GM12875 (cell line): ENCODE results near the gene ESRRA.

ENCODE experiments used
- H3K4me3 ChIP-seq: one replicate; pipeline ENCODE4 v1.5.1; 2011; ENCODE audit warnings: low read depth, low read length, control low read depth
- TF ChIP-seq, protein P1 (sequence below): IDR thresholded peaks from 2 replicates; pipeline ENCODE4 v1.5.1; 2011; ENCODE audit warnings: low read depth, mild to moderate bottlenecking, control low read depth, inconsistent platforms, low read length, moderate library complexity, borderline replicate concordance; ENCODE audit not compliant: insufficient read depth

The ESRRA gene

DNA sequence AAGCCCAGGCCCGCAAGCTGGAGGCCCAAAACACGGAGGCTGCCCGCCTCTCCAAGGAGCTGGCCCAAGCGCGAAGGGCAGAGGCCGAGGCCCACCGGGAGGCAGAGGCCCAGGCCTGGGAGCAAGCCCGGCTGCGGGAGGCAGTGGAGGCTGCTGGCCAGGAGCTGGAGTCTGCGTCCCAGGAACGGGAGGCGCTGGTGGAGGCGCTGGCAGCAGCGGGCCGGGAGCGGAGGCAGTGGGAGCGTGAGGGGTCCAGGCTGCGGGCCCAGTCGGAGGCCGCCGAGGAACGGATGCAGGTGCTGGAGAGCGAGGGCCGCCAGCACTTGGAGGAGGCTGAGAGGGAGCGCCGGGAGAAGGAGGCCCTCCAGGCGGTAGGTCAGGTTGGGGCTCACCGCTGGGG is 39.5 kb downstream of the ESRRA start:
- TF ChIP-seq, protein P1, sequence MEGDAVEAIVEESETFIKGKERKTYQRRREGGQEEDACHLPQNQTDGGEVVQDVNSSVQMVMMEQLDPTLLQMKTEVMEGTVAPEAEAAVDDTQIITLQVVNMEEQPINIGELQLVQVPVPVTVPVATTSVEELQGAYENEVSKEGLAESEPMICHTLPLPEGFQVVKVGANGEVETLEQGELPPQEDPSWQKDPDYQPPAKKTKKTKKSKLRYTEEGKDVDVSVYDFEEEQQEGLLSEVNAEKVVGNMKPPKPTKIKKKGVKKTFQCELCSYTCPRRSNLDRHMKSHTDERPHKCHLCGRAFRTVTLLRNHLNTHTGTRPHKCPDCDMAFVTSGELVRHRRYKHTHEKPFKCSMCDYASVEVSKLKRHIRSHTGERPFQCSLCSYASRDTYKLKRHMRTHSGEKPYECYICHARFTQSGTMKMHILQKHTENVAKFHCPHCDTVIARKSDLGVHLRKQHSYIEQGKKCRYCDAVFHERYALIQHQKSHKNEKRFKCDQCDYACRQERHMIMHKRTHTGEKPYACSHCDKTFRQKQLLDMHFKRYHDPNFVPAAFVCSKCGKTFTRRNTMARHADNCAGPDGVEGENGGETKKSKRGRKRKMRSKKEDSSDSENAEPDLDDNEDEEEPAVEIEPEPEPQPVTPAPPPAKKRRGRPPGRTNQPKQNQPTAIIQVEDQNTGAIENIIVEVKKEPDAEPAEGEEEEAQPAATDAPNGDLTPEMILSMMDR: no peak

DNA sequence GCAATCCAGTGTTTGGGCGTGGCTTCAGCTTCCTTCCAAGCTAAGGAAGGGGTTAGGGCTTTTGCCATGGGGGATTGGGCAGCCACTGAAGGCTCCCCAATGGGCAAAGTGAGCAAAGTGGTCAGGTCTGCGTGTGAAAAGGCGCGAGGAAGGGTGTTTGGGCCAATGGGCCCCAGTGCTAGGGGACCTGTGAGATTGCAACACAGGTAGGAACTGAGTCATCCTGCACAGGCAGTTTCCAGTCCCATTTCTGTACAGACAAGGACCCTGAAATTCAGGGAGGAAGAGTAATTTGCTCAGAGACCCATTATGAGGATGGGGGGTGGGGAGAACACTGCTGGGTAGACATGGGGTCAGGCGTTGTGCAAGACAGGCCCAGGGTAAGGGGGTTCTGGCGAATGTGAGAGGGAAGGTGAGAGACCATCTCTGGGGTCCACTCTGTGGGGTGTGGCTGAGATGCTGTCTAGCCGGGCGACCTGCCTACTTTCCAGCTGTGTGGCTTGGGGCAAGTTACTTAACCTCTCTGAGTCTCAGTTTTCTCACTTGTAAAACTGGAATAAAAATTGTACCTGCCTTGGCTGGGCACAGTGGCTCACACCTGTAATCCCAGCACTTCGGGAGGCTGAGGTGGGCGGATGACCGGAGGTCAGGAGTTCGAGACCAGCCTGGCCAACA is 42.0 kb downstream of the ESRRA start:
- TF ChIP-seq, protein P1: no peak
- no peak overlapping the region for H3K4me3 ChIP-seq

More for the DNA sequence above, 39.5 kb downstream of the ESRRA start:
- H3K4me3 ChIP-seq: no peak overlapping the region

DNA sequence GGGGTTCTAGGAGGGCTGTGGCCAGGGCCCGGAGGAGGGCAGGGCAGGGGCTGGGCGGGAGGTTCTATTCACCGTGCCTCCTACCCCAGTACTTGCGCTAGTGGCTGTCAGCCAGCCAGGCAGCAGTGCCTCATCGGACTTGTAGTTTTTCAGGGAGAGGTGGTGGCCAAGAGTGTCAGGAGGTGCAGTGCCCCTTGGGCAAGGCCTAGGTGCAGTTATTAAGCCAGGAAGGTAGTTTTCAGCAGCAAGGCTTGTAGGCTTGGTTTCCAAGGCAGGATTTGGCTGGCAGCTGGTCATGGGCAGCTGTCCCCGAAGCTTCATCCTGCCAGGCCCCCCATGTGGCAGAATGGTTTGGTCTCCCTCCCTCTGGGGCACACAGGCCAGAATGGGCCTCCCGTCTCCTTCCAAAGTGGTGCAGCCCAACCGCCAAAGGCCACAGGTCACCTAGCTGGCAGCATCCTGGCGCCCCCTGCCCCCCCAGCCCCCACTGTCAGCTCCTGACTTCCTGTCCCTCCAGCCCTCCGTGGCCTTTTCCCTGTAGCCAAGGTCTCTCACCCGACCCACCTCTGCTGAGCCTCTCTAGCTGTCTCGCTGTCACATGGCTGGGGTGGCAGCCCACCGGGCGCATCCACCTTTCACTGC is 43.2 kb downstream of the ESRRA start:
- TF ChIP-seq, protein P1: no peak
- no peak overlapping the region for H3K4me3 ChIP-seq

DNA sequence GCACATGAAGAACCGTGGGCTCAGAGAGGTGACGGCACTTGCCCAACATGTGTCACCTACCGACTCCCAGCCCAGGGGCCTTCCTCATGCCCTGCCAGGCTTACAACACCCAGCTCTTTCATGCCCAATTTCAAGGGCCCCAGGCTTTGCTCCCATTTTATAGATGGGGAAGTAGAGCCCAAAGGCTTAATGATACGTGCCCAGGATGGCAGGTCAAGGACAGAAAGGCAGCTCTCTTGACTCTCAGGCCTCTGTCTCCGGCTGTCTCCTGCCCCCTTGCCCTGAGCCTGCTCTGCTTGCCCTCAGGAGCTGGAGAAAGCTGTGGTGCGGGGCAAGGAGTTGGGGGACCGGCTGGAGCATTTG is 43.7 kb downstream of the ESRRA start:
- no peak overlapping the region for H3K4me3 ChIP-seq
- TF ChIP-seq, protein P1: no peak

DNA sequence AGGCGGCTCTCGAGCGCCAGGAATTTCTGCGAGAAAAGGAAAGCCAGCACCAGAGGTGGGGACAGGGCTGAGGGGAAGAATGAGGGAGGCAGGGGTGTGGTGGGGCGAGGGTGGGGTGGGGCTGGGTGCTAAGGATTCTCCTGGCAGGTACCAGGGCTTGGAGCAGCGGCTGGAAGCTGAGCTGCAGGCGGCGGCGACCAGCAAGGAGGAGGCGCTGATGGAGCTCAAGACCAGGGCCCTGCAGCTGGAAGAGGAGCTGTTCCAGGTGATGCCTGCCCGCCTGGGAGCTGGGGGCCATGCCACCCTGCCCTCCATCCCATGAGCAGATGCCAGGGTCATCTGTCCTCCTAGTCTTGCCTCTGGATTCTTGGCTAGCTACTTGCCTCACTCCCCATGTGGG is 44.1 kb downstream of the ESRRA start:
- TF ChIP-seq, protein P1: no peak
- H3K4me3 ChIP-seq: no peak overlapping the region

DNA sequence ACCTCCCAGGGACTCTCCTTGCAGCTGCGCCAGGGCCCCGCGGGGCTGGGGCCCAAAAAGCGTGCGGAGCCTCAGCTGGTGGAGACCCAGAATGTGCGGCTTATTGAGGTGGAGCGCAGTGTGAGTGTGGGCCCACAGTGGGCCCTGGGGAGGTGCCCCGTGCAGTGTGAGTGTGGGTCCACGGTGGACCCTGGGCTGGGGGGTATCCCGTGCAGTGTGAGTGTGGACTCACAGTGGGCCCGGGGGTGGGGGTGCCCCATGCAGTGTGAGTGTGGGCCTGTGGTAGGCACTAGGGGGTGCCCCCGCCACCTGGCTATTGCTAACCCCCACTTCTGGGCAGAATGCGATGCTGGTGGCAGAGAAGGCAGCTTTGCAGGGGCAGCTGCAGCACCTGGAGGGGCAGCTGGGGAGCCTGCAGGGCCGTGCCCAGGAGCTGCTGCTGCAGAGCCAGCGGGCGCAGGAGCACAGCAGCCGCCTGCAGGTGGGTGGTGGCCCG is 45.9 kb downstream of the ESRRA start:
- TF ChIP-seq, protein P1: no peak
- H3K4me3 ChIP-seq: no peak overlapping the region

DNA sequence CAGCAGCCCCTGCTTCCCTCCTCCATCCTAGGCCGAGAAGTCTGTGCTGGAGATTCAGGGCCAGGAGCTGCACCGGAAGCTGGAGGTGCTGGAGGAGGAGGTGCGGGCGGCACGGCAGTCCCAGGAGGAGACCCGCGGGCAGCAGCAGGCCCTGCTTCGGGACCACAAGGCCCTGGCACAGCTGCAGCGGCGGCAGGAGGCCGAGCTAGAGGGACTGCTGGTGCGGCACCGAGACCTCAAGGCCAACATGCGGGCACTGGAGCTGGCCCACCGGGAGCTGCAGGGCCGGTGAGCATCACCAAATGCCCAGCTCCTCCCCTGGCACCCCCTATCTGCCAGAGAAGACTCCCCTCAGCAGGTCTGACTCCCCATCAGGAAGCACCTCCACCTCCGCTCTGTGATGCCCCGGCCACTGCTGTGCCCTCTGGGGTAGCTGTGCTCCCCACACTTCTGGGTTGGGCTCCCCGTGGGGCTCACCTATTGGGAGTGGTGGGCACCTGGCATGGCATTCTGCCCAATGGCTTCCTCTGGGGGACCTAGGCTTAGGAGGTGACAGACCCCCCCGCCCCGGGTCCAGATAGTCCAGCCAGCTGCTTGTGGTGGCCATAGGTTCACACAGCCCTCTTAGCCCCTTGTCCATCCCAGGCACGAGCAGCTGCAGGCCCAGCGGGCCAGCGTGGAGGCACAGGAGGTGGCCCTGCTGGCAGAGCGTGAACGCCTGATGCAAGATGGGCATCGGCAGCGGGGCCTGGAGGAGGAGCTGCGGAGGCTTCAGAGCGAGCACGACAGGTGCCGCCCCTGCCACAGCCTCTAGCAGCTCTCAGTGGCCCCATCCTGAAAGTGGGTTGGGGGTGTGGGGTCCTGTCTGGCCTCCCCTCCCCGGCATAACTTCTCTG is 47.0 kb downstream of the ESRRA start:
- no peak overlapping the region for H3K4me3 ChIP-seq
- TF ChIP-seq, protein P1: no peak
